Activated naive CD4-positive, alpha-beta T cell treated with anti-CD3 and anti-CD28 coated beads, Interleukin-2, amount 50 U/mL, for 72 hours (primary cell): ENCODE results near the gene FBXW11. TPM values are rescaled to one million over a fixed set of nuclear protein-coding genes. Genes with fewer than 3 reads are reported as not detected.
"Not testable (repeated sequence)": the region's sequence is repeated elsewhere in the genome, so short reads cannot be mapped to it uniquely, and the experiment has no call there.

ENCODE experiments used
- ATAC-seq, 2 donors: fragments of 150-1000 bp; cut with Tn5 transposase; 2 replicates each; pipeline ENCODE4 v1.10.0; 2021; ENCODE audit warnings: mild to moderate bottlenecking in 2 of 2, moderate library complexity in 2 of 2
- DNase-seq, 2 donors: peaks; one replicate each; pipeline ENCODE4 v3.0.0; 2021 to 2022; ENCODE audit warnings: low spot score in 2 of 2
- H3K27ac Mint-ChIP-seq, 2 donors: one replicate each; pipeline ENCODE4 v1.8.0; 2022; ENCODE audit warnings: mild to moderate bottlenecking in 2 of 2, mixed read lengths in 2 of 2
- H3K36me3 Mint-ChIP-seq, 2 donors: one replicate each; pipeline ENCODE4 v1.8.0; 2022; ENCODE audit warnings: mixed read lengths in 2 of 2
- H3K9me3 Mint-ChIP-seq, 2 donors: one replicate each; pipeline ENCODE4 v1.8.0; 2022; ENCODE audit warnings: mixed read lengths in 2 of 2
- total RNA-seq, 2 donors: library from RNA; stranded (reverse); gene quantifications; one replicate each; pipeline ENCODE4 v1.2.3, GENCODE V29; 2022

The FBXW11 gene
- total RNA-seq, 2 donors from 2014 or later, result 40.7 to 41.7 TPM

DNA sequence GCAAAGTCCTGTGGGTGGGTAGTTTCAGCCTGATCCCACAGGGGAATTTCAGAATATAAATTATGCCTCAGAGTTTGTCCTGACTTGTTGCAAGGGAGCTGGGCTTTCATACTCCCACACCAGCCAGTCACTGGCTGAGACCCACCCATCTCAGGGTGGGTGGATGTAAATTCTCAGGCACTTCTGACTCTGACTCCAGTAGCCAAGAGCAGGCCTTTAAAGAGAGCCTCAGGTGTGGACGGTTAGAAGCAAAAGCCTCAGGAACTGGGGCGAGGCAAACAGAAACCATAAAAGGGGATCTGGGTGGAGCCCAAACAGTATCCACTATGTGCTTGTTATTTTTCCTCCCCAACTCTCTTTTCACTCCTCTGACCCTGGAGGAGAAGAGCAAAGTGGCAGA, 28.6 kb upstream of the FBXW11 start:
- Mint-ChIP-seq H3K9me3 (peaks cover 4 to 8% of the 10 kb centered on the region in 2 donors), H3K36me3 (peaks cover 7 to 24% of the 10 kb centered on the region in 2 donors), H3K27ac (peak overlapping the region in 1 of 2 donors; percentile 27)
- DNase-seq (no peak), ATAC-seq (peak; percentile 59 to 66)

DNA sequence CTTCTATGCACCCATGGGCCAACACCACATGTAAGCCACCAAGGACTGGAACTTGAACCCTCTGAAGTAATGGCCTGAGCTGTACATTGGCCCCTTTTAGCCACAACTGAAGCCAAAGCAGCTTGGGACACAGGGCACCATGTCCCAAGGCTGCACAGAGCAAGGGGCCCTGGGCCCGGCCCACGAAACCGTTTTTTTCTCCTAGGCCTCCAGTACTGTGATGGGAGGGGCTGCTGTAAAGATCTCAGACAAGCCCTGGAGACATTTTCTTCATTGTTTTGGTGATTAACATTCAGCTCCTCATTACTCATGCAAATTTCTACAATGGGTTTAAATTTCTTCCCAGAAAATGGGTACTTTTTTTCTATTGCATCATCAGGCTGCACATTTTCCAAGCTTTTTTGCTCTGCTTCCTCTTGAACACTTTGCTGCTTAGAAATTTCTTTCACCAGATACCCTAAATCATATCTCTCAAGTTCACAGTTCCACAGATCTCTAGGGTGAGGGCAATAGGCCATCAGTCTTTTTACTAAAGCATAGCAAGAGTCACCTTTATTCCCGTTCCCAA, 25.5 kb upstream of the FBXW11 start:
- ATAC-seq, result no peak
- H3K9me3 Mint-ChIP-seq, result peaks cover 4 to 8% of the 10 kb centered on the region in 2 donors

DNA sequence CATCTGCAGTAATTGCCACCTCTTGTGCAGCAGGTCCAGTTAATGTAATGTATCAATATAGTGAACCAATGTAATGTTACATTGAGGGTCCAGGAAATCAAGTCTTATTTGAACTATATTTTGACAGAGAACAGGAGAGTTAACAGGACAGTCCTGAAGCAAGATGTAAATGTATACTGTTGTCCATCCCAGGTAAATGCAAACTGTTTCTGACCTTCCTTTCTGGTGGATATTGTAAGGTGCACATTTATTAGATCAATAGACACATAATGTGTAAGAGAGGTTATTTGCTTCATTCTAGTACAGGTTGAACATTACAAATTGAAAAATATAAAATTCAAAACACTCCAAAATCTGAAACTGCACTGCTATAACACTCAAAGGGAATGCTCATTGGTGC, 23.4 kb upstream of the FBXW11 start:
- Mint-ChIP-seq H3K27ac (no peak overlapping the region), H3K9me3 (peaks cover 4 to 8% of the 10 kb centered on the region in 2 donors), H3K36me3 (peaks cover 7 to 24% of the 10 kb centered on the region in 2 donors)
- ATAC-seq, result no peak
- DNase-seq, result no peak

More for the DNA sequence above, 25.5 kb upstream of the FBXW11 start:
- Mint-ChIP-seq H3K27ac (no peak overlapping the region), H3K36me3 (peaks cover 7 to 24% of the 10 kb centered on the region in 2 donors)
- DNase-seq, result no peak

DNA sequence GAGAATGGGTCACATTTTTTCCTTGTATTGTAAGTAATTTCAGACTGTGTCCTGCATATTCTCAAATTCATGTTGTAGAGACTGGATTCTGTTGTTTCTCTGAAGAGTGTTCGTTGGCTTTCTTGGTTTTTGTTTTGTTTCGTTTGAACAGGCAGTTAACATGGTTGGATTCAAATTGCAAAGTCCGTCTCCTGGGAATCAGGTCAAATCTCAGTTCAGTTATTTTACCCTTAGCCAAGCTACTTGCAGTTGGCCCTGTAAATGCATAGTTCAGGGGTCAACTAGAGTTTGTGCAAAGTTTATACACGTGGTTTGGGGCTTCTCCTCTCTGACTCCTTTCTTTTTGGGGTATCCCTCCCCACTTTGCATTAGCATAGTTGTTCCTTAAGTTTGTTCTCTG, 21.7 kb upstream of the FBXW11 start:
- DNase-seq (no peak), ATAC-seq (no peak)
- H3K27ac Mint-ChIP-seq, result no peak overlapping the region
- peaks cover 7 to 24% of the 10 kb centered on the region in 2 donors for H3K36me3 Mint-ChIP-seq
- H3K9me3 Mint-ChIP-seq, result peaks cover 4 to 8% of the 10 kb centered on the region in 2 donors

DNA sequence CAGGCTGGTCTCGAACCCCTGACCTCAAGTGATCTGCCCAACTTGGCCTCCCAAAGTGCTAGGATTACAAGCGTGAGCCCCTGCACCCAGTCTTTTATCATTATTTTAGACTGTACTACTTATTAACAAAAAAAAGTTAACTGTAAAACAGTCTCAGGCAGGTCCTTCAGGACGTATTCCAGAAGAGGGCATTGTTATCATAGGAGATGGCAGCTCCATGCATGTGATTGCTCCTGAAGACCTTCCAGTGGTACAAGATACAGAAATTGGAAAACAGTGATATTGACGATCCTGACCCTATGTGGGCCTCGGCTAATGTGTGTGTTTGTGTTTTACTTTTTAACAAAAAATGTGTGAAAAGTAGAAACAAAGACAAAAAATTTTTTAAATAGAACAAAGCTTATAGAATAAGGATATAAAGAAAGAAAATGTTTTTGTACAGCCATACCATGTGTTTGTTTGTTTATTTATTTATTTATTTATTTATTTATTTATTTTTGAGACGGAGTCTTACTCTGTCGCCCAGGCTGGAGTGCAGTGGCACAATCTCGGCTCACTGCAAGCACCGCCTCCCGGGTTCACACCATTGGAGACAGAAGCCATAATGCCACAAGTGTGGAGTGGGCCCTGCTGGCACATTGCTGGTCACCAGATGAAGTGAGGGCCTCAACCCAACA, 13.8 kb upstream of the FBXW11 start:
- not testable (repeated sequence) for ATAC-seq, H3K9me3 Mint-ChIP-seq, H3K27ac Mint-ChIP-seq, H3K36me3 Mint-ChIP-seq, DNase-seq

DNA sequence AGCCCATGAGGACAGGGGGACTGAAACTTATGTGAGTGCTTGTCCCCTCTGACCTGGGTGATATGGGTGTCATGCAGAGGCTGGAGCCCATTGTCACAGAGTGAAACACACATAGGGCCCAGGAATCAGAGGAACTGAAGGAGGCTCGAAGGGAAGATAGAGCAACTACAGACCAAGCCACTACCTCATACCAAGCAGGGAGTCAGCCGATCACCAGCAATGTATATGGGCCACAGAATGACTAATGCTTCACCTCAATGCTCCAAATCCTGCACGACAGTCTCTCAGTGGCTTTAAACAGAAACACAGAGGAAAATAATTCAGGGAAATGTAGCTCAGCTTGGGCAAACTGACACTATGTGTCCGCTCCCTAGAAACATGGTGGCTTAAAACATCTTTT, 8.9 kb upstream of the FBXW11 start:
- H3K36me3 Mint-ChIP-seq, result no peaks in the 10 kb centered on the region

DNA sequence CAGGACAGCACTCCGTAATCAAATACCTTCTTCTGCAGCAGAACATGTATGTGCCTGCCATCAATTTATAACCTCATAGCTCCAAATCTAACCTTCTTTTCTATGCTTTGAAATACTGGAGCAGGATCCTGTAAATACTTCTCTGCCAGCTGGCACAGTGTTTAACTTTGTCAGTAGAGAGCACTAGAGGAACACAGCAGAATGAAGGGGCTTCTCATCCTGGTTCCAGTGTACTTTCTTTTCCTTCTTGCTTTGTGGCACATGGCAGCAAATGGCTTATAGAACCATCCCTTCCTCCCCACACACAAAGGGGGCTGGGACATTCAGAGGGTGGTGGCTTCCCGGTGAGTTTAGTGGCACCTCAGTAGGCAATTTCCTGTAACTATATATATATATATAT, 3.8 kb upstream of the FBXW11 start:
- Mint-ChIP-seq H3K27ac (no peak overlapping the region), H3K9me3 (no peaks in the 10 kb centered on the region), H3K36me3 (peaks cover 15 to 16% of the 10 kb centered on the region in 2 donors)
- no peak for DNase-seq
- no peak for ATAC-seq

More for the DNA sequence above, 8.9 kb upstream of the FBXW11 start:
- no peaks in the 10 kb centered on the region for H3K9me3 Mint-ChIP-seq
- H3K27ac Mint-ChIP-seq, result no peak overlapping the region
- ATAC-seq (peak in 1 of 2 donors; percentile 16), DNase-seq (no peak)

DNA sequence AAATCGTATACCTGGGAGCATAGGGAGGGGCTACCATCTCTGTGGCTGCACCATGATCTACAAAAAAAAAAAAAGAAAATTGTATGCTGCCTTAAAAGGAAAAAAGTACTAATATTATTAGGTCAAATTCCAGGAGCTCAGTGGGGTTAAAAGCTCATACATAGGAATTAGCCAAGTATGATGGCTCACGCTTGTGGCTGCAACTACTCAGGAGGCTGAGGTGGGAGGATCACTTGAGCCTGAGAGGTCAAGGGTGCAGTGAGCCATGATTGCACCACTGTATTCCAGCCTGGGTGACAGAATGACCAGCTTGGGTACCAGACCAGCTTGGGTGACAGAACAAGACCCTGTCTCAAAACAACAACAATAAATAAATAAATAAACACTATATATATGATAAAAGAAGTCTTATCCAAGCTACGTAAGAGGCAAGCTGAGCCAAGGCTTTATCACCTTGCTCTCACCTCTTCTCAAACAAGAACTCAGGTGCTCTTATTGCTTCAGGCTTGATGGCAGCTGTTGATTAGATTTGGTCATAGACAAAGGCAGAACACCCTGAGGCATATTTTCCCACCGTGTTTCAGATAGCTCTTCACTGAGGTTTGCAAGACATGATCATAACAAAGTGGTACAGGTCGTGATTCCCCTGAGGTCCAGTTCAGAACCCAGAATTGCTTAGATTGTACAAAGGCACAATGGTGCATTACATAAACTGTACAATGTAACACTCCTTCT, 3.3 kb upstream of the FBXW11 start:
- H3K36me3 Mint-ChIP-seq, result peaks cover 18 to 21% of the 10 kb centered on the region in 2 donors
- ATAC-seq (no peak), DNase-seq (no peak)
- no peak overlapping the region for H3K27ac Mint-ChIP-seq
- no peaks in the 10 kb centered on the region for H3K9me3 Mint-ChIP-seq

DNA sequence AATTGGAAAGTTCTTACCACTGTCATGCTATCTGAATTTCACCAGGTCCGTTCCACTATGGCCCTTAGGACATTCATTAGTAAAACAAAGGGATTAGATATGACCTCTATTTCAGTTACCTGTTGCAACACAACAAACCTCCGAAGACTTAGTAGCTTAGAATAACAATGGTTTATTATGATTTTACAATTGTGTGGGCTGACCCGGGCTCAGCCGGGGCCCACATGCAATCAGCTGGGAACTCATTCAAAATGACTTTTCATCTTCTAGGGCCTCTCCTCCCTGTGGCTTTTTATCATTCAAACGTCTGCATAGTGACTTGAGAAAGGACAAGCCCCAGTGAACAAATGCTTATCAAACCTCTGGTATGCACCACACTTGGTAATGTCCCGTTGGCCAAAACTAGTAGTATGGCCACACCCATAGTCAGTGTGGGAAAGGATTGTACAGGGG, 2.3 kb upstream of the FBXW11 start:
- no peak for DNase-seq
- no peaks in the 10 kb centered on the region for H3K9me3 Mint-ChIP-seq
- peaks cover 18 to 22% of the 10 kb centered on the region in 2 donors for H3K36me3 Mint-ChIP-seq
- ATAC-seq, result no peak
- peak overlapping the region in 1 of 2 donors; percentile 94 for H3K27ac Mint-ChIP-seq

DNA sequence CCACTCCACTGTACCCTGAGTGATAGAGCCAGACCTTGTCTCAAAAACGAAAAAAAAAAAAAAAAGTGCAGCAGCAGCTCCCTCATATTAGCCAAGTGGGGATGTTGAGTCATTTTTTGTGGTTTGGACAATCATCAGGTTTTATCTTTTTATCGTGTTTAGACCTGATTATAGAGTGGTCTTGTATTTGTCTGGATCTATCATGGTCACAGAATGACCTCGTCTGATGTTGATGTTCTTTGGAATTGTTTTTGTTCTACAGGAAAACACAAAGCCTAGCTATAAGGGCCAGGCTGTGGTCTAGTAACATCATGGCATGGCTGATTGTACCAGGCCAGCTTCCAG, 1.6 kb upstream of the FBXW11 start:
- ATAC-seq, result no peak
- no peak for DNase-seq
- H3K27ac Mint-ChIP-seq, result peak overlapping the region; percentile 77 to 94
- peaks cover 18 to 22% of the 10 kb centered on the region in 2 donors for H3K36me3 Mint-ChIP-seq
- H3K9me3 Mint-ChIP-seq, result no peaks in the 10 kb centered on the region

DNA sequence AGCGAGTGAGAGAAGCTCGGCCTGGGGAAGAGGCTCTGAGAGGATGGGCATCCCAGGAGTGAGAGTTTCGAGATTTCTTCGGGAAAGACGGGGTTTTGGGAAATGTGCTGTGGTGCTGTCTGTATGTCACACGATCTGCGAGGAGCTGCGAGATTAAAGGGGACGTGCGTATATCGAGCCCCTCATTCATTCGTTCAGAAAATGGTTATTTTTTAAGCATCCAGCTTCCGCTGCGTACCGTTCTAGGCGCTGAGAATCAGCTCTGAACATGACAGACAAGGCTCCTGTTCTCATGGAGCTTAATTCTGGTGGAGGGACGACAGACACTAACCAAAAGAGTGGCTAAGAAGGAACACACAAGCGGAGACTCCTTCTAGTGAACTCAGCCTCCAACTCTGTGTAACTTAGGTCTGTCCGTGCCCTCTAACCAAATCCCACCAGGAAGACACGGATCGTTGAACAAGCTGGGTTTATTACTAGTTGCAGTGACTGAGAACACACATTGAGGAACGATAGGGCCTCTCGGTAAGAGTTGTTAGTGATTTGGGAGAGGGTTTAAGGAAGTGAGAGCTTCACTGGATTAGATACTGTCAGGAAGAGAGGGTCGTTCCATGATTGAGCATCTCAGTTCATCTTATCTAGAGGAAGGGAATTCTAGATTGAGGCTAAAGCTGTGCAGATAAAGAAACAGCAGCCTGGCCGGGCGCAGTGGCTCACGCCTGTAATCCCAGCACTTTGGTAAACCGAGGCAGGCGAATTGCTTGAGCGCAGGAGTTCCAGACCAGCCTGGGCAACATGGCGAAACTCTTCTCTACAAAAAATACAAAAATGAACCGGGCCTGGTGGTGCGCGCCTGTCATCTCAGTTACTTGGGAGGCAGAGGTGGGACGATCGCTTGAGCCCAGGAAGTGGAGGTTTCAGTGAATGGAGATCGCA, 1.0 kb upstream of the FBXW11 start:
- Mint-ChIP-seq H3K9me3 (no peaks in the 10 kb centered on the region), H3K36me3 (peaks cover 18 to 22% of the 10 kb centered on the region in 2 donors), H3K27ac (peak overlapping the region; percentile 94 to 100)
- DNase-seq (no peak), ATAC-seq (peak in 1 of 2 donors; percentile 0)

DNA sequence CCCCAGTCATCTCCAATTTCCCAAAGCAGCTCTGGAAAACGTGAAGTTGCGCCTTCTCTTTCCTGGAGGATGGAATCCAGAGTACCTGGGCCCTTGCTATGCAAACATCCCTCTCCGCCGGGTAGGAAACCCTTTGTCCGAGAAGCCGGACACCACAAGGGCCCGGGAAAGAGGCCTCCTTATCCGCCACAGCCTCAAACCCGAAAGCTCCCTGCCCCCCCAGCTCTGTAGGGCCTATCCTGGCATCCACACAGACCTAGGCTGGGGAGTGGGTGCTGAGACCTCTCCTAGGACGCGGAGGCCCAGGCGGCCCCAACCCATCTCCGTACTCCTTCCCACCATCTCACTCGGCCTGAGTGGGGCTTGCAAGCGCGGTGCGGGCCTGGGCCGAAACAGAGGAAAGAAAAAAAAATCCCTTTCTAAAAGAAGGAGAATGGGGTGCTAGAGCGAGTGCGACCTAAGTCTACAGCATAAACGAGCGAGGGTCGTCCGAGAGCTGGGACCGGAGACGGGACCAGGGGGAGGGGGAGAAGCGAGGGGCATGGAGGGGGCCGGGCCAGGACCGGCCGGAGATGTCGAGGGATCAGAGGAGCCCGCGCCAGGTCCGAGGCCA, 624 bp downstream of the FBXW11 start:
- ATAC-seq (peak in 1 of 2 donors; percentile 4), DNase-seq (peak in 1 of 2 donors; percentile 44)
- H3K36me3 Mint-ChIP-seq, result peaks cover 22 to 31% of the 10 kb centered on the region in 2 donors
- H3K9me3 Mint-ChIP-seq, result no peaks in the 10 kb centered on the region
- H3K27ac Mint-ChIP-seq, result peak overlapping the region; percentile 94 to 99

DNA sequence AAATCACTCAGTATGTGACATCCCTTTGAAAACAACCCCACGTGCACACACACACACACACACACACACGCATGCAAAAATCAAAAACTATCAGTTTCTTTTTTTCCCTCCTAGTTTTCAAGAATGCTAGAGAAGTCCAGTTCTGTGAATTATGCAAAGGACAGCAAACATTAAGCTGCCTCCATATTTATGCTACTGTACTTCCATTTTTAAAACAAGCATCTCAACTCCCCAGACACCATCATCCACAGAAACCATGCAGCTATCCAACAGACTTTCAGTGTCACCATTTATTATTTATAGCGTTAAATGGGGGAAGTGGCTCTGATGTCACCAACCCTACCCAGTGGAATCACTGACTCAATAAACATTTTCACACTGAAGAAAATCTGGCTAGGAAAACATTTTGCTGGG, 1.6 kb downstream of the FBXW11 start:
- peak overlapping the region; percentile 94 to 99 for H3K27ac Mint-ChIP-seq
- peaks cover 0 to 3% of the 10 kb centered on the region in 2 donors for H3K9me3 Mint-ChIP-seq
- DNase-seq (peak in 1 of 2 donors; percentile 10), ATAC-seq (no peak)
- H3K36me3 Mint-ChIP-seq, result peaks cover 22 to 39% of the 10 kb centered on the region in 2 donors

DNA sequence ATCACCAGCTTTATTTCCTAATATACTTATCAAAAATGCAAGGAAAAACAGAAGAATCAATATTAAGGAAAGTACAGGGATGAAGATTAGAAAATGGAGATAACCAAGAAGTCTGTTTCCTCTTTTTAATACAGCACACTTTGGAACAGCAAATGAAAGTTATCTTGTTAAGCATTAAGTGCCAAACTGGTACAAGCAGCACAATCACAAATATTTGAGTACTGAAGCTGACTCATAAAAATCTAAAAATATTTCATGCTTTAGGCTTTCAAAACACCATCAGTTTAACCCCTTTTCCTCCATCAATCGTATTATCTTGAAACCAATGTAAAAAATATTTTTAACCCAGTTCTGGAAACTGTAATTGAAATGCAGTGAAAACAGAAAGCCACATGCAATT, 2.7 kb downstream of the FBXW11 start:
- Mint-ChIP-seq H3K9me3 (peaks cover 0 to 5% of the 10 kb centered on the region in 2 donors), H3K36me3 (peaks cover 22 to 42% of the 10 kb centered on the region in 2 donors), H3K27ac (no peak overlapping the region)
- ATAC-seq, result no peak
- DNase-seq, result no peak

DNA sequence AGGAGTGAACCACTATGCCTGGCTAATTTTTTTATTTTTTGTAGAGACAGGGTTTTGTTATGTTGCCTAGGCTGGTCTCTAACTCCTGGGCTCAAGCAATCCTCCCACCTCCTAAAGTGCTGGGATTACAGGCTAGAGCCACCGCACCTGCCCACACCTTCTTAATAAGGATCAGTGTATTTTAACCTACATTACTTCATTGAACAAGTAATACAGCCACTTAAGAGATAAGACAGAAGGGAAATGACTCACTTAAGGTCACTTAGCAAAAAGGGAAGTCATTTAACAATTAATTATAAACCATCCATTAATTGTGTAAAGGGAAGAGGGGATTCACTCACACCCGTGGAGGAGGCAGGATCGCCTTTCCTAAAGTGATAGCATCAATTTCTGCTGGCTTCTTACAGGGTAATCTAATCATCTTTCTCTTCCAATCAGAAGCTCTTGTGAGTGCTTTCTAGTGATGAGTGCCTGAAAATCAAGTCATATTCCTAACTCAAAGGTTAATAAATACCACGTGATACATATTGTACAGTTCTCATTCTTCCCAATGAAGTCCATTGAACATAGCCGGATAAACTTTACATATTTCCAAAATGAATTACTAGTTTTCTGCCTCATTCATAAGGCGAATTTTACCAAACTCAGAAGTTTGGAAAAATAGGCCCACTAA, 3.5 kb downstream of the FBXW11 start:
- peaks cover 0 to 5% of the 10 kb centered on the region in 2 donors for H3K9me3 Mint-ChIP-seq
- H3K27ac Mint-ChIP-seq, result peak overlapping the region; percentile 3 to 39
- H3K36me3 Mint-ChIP-seq, result peaks cover 22 to 43% of the 10 kb centered on the region in 2 donors
- ATAC-seq, result no peak
- DNase-seq, result no peak
